Sigmoid colon (tissue), 4 donors: Measurements from ENCODE around the gene LRP1B.

Experiments
- CTCF ChIP-seq, 4 experiments: fragments of 450-650 bp in 3 of 4; fragments of 200-600 bp in 1 of 4; IDR thresholded peaks; one replicate each; pipeline ENCODE4 v1.5.1; 2016 to 2019; ENCODE audit warnings: antibody characterized with exemption in 4 of 4, mild to moderate bottlenecking in 3 of 4, moderate library complexity in 2 of 4
- EP300 ChIP-seq, 4 donors: sonication (generic); formaldehyde crosslinking; IDR thresholded peaks; one replicate each; pipeline ENCODE4 v1.6.1; 2017; ENCODE audit warnings: antibody characterized with exemption in 4 of 4
- POLR2A ChIP-seq, 2 donors: fragments of 450-650 bp; IDR thresholded peaks; one replicate each; pipeline ENCODE4 v1.6.1; 2016; ENCODE audit warnings: antibody characterized with exemption in 2 of 2, mild to moderate bottlenecking in 2 of 2, moderate library complexity in 2 of 2
- POLR2AphosphoS5 ChIP-seq, 4 donors: sonication (generic); formaldehyde crosslinking; IDR thresholded peaks; one replicate each; pipeline ENCODE4 v1.6.1; 2017; ENCODE audit warnings: antibody characterized with exemption in 4 of 4

GRCh38 chr2:141723814-141724213 is 407.0 kb downstream of the LRP1B start:
- TF ChIP-seq CTCF (IDR thresholded peaks at IDR 0.05), result no peak
- TF ChIP-seq POLR2A (IDR thresholded peaks at IDR 0.05), result no peak
- no peak for TF ChIP-seq EP300 (IDR thresholded peaks at IDR 0.05)
- TF ChIP-seq POLR2AphosphoS5 (IDR thresholded peaks at IDR 0.05), result no peak
